EH (cell line): ENCODE measurements around the gene TTC12.

Experiments
- DNase-seq: peaks from one replicate; pipeline ENCODE4 v3.0.0-alpha.2; 2015; ENCODE audit warnings: low read depth

The TTC12 gene

GRCh38 chr11:113373981-113374560 lies 59.7 kb downstream of the TTC12 start:
- DNase-seq = no peak

GRCh38 chr11:113375402-113375801 lies 61.0 kb downstream of the TTC12 start:
- no peak for DNase-seq

DNA sequence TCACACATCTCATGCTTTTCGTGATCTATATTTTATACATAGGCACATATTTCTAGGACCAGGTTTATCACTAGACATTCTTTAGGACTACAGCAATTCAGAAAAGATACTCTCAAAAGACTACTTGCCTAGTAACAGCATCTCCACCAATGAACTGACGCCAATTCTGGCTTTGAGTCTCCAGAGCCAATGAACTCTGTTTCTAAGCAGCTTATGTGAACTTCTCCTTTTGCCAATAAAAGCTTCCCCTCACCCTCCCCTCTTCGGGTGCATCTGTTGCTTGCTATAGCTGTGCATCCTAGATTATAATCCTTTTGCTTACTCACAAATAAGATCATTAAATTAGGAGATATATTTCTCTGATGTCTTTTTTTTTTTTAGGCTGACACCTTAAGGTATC lies 61.8 kb downstream of the TTC12 start:
- DNase-seq = no peak

DNA sequence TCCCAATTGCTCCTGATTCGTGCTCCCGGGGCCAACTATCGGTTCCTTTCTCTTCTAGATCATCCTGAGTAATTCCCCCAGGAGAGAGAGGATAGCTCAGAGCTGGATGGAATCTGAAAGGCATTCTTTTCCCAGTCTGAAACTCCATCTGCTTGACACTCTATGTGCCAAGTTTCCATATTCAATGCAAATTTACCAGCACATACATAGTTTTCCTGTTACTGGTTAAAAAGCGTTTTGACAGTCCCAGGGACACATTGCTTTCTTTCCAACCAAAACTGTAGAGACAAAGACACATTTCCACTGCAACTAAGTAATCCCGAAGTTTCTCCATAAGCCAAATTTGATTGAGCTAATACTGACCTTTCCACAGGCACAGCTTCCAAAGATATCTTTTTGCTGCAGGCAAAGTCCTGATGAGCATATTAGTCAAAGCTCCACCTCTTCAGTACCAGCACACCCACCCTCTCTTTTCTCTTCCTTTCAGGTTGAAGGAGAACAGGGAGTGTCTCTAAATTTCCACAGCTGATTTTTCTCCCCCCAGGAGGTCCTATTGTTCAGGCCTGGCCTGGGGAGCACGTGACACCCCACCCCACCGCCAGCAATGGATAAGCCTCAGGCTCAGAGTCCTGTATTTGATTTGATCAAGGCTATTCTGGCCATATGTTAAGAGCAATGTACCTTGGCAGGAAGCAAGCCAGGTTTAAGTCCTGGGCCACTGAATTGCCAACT lies 63.5 kb downstream of the TTC12 start:
- peak; percentile 11 for DNase-seq

DNA sequence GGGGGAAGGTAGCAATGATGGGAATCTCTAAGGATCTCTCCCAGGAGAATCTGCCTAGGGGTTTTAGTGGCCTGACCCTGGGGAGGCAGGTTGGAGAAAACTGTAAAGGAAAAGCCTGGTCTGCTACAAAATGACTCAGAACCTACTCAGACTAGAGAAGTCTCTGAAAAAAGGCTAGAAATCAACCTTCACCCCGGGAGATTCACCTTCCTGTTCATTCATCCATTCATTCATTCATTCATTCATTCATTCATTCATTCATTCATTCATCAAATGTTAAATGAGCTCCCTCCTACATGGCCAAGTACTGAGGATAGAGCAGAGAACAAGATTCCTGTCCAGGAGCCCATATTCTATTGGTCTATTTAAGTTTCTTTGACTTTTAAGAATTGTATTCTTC lies 64.3 kb downstream of the TTC12 start:
- no peak for DNase-seq

- DNase-seq = no peak
Observed at GRCh38 chr11:113382121-113382520, 67.7 kb downstream of the TTC12 start.

DNA sequence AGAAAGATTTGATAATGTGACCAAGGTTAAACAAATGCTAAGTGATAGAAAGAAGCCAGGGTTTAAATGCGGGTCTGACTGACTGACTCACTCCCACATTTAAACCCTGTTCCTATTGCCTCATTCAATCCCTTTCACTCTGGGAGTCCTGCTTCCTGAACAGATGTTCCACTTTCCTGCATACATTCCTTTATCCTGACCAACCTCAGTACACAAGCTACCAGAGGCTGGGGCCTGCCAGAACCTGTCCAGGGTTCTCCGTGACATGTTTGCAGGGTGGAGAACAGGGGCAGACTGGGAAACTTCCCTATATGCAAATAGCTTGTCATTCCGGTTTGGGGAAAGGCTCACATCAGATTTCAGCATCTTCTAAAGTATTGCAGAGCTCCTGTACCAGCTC lies 70.2 kb downstream of the TTC12 start:
- peak; percentile 67 for DNase-seq

DNA sequence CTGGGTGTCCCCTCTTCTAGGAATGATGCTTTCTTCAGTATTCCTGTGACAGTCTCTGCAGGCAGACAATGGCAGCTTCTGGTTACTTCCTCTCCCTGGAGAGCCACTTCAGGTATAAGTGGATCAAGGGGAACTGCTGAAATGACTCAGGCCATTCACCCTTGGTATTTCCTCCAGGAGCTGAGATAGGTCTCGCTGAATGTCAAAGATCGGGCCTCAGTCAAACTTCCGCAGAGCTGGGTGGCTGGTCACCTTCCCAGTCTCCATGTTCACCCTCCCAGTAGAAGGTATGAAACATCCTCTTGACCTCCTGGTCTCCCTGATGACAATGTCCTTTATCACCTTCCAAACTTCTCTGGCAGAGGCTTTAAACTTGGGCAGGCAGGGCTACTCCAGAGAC lies 71.4 kb downstream of the TTC12 start:
- no peak for DNase-seq

DNA sequence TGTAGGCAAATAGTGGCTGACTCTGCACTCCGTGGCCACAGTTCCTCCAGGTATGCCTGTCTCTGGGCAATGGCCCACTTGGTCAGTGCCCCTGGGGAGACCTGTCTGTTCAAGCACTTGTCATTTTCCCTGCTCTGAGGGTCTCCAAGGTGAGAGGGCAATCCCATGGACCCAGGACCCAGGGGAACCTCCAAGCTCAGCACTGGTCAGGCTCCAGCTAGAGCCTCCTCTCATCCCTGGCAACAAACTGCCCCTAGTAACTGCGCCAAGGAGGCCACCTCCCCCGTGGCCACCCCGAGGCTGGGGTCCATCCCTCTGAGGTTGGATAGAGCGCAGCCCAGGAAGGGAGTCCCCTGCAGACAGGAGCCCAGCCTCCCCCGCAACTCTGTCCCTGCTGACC lies 72.5 kb downstream of the TTC12 start:
- no peak for DNase-seq

DNA sequence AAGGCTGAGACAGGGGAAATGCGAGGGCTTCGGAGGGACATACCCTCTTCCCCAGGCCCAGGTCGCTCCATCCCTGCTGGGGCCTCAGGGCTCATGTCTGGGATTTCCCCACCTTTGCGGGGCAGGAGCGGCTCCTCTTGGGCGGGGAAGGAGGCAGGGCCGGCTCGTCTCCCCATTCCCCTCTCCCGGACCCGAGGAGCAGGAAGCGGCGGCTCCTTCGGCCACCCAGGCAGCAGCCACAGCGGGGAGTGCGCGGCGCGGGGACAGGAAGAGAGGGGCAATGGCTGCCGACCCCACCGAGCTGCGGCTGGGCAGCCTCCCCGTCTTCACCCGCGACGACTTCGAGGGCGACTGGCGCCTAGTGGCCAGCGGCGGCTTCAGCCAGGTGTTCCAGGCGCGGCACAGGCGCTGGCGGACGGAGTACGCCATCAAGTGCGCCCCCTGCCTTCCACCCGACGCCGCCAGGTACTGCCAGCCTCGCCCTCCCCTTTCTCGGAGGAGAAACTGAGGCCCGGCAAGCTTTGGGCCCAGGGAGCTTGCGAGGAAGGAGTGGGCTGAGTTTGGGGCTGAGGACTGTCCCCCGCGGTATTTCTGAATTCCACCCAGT lies 73.3 kb downstream of the TTC12 start, which contains the start of gene ANKK1:
Gene ANKK1 (plus strand): TSS at position 175 of the 607 bp plus-strand sequence. CDS start 106 bp downstream, at position 281.
- DNase-seq = no peak

GRCh38 chr11:113389272-113389671 lies 74.9 kb downstream of the TTC12 start:
- no peak for DNase-seq

DNA sequence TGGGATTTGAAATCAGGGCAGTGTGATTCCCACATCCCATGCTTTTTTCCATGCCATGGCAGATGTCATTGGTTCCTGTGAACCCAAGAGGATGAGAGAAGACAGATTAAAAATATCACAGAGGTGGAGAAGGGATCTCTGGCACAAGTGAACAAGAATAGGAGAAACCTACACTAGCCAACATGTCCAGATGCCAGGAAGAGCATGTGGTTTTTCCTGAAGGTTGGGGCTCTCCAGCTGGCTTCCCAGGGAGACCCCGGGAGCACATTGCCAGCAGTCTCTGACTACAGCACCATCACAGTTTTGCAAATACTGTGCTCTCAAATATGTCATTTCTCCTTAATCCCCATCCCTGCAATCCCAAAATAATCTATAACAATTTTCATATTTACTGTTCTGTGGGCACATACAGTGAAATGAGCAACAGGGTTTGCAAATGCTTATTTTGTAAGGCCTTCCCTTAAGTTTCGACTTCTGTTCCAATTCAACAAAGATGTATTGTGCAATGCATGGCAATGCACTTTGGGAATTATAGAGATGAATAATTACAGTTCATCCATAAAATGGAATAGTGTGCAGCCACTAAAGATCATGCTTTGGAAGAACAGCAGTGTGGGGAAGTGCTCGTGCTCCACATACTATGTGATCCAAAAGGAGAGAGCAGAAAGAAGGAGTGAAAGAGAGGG lies 78.0 kb downstream of the TTC12 start:
- no peak for DNase-seq

- DNase-seq = no peak
Observed at GRCh38 chr11:113393501-113393985, 79.2 kb downstream of the TTC12 start.

- no peak for DNase-seq
Observed at GRCh38 chr11:113394919-113395318, 80.5 kb downstream of the TTC12 start.

GRCh38 chr11:113395782-113396336 lies 81.5 kb downstream of the TTC12 start:
- no peak for DNase-seq

DNA sequence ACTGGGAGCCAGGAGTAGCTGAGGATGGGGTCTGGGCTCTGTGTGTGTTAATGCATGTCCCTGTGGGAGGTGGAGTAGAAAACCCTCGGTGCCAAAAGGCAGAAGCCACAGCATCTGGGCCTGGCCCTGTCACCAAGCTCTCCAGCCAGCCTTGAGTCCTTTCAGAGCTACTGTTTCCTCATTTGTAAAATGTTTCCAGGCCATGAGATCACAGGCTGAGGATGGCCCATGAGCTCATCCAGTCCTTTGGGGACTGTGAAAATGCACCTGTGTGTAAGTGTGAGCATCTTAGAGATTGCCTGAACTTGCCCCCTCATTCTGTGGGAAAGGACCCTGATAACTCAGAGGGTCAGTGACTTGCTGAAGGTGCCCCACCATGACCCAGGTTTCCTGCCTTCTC lies 82.3 kb downstream of the TTC12 start:
- no peak for DNase-seq

DNA sequence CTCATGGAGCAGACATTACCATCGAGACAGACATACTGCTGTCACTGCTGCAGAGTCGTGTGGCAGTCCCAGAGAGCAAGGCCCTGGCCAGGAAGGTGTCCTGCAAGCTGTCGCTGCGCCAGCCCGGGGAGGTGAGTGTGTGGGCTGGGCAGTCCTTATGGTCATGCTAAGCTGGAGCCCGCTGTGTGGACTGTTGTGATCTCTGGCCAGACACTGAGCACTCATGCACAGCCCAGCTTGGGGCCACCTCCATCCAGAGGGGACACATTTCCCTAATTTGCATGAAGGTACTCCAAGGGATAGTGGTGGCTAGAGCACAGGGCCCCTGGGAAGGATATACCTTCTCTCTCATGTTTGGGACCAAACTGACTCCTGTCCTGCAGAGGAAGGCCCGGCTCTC lies 82.8 kb downstream of the TTC12 start:
- no peak for DNase-seq

GRCh38 chr11:113397821-113398220 lies 83.4 kb downstream of the TTC12 start:
- no peak for DNase-seq

DNA sequence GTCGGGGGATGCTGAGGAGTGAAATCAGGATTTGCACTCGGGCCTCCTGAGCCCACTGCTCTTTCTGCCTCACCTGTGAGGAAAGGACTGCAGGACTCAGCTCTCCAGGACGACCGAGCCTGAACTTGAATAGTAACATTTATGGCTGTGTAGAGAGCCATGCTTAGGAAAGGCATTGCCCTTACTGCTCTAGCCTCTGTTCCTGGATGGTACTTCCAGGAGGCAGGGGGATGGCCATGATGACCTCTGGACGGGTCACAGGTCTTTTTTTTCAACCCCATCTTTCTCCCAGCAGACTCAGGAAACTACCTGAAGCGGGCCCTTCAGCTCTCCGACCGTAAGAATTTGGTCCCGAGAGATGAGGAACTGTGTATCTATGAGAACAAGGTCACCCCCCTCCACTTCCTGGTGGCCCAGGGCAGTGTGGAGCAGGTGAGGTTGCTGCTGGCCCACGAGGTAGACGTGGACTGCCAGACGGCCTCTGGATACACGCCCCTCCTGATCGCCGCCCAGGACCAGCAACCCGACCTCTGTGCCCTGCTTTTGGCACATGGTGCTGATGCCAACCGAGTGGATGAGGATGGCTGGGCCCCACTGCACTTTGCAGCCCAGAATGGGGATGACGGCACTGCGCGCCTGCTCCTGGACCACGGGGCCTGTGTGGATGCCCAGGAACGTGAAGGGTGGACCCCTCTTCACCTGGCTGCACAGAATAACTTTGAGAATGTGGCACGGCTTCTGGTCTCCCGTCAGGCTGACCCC lies 84.5 kb downstream of the TTC12 start:
- DNase-seq = no peak

GRCh38 chr11:113400631-113401230 lies 86.3 kb downstream of the TTC12 start:
- DNase-seq = no peak

DNA sequence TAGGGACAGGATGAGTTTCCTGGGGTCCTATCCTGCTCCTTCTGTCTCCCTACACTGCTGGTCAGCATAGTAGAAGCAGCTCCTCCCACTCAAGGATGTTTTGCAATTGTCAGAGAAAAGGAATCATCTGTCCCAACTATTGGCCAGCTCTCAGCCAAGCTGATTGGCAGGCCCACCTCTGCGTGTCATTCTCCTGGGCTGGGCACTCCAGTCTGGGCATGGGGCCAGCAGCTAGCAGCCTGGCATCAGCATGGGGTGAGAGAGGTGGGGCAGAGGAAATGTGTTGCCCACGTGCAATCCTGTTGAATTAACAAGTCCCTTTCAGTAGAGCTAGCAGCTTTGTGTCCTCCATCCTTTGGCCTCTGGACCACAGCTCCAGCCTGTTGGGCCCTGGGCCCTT lies 87.3 kb downstream of the TTC12 start:
- DNase-seq = peak; percentile 23
